MCF 10A (cell line): Measurements from ENCODE around the gene TMEM187. TPM values are rescaled to one million over a fixed set of nuclear protein-coding genes. Genes with fewer than 3 reads are reported as not detected.

ENCODE experiments used
- BruUV-seq: library from RNA; stranded (reverse); fragments of 400-500 nt; replicated peaks from 2 replicates; lab custom pipeline; 2021; lab: Mats Ljungman, UMichigan
- CTCF ChIA-PET: fragments of 300-600 bp; sonication (Branson Sonifier 250); formaldehyde crosslinking; extraction: SDS; loops from one replicate; lab custom pipeline; 2021; ENCODE audit warnings: antibody characterized with exemption, inconsistent platforms; lab: Yijun Ruan, JAX
- POLR2A ChIA-PET: fragments of 300-600, 350-650 bp; sonication (Branson Sonifier 250); formaldehyde crosslinking; extraction: SDS; loops from one replicate; lab custom pipeline; 2020; ENCODE audit warnings: antibody characterized with exemption, inconsistent platforms; lab: Yijun Ruan, JAX
- DNase-seq: peaks from one replicate; pipeline ENCODE4 v3.0.0-alpha.2; 2018; ENCODE audit not compliant: unreplicated experiment
- H3K27ac Mint-ChIP-seq: one replicate; pipeline ENCODE4 v1.8.0; 2022; ENCODE audit warnings: mild to moderate bottlenecking, low read depth, mixed read lengths; ENCODE audit not compliant: unreplicated experiment
- H3K27me3 Mint-ChIP-seq: one replicate; pipeline ENCODE4 v1.8.0; 2022; ENCODE audit warnings: mixed read lengths; ENCODE audit not compliant: insufficient read depth, unreplicated experiment
- H3K36me3 Mint-ChIP-seq: one replicate; pipeline ENCODE4 v1.8.0; 2022; ENCODE audit warnings: mild to moderate bottlenecking, moderate library complexity, mixed read lengths; ENCODE audit not compliant: insufficient read depth, unreplicated experiment
- H3K4me1 Mint-ChIP-seq: one replicate; pipeline ENCODE4 v1.8.0; 2022; ENCODE audit warnings: mixed read lengths; ENCODE audit not compliant: insufficient read depth, unreplicated experiment
- H3K4me3 Mint-ChIP-seq: one replicate; pipeline ENCODE4 v1.8.0; 2022; ENCODE audit warnings: mild to moderate bottlenecking, moderate library complexity, mixed read lengths; ENCODE audit not compliant: unreplicated experiment
- H3K9me3 Mint-ChIP-seq: one replicate; pipeline ENCODE4 v1.8.0; 2022; ENCODE audit warnings: mixed read lengths; ENCODE audit not compliant: unreplicated experiment
- intact Hi-C: fragments of 100-400 bp; cut with micrococcal nuclease; formaldehyde crosslinking; loops from 2 replicates; pipeline ENCODE4 v1.14.1; 2022
- total RNA-seq: library from RNA; stranded (reverse); gene quantifications from 2 replicates; pipeline ENCODE4 v1.2.3, GENCODE V29; 2022
- TF ChIP-seq, protein P1 (sequence below): fragments of 200-600 bp; IDR thresholded peaks from one replicate; pipeline ENCODE4 v1.8.0; 2022; ENCODE audit warnings: antibody characterized with exemption, mild to moderate bottlenecking; ENCODE audit not compliant: unreplicated experiment

TMEM187 gene
- total RNA-seq, 1 experiment from 2014 or later = 9.3 TPM

DNA sequence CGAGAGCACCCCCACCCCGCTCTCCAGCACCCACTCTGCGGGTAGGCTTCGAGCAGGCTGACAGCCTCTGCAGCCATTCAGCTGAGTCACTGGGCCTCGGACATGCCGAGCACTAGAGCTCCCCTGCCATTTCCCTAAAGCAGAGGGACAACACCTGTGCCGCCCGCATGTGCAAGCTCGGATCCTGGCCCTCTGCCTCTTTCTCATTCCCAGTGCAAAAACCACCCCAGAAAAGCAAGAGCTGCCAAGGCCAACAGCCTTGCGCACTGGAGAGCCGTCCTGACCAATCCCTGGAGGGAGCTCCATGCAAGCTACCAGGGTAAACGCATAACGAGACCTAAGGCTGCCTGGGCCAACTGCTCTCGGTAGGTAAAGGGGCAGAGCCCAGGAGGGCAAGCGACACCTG, 6.3 kb upstream of the TMEM187 start:
- no peak for DNase-seq
- peaks cover 19% of the 10 kb centered on the region for H3K4me1 Mint-ChIP-seq
- CTCF ChIA-PET = interaction anchor here (0.6 to 5.2 kb wide), 5 partner anchors 9 to 115 kb away, joined by 3 to 50 read pairs (median 5); partner anchors contain the start of gene RENBP
- TF ChIP-seq, protein P1, sequence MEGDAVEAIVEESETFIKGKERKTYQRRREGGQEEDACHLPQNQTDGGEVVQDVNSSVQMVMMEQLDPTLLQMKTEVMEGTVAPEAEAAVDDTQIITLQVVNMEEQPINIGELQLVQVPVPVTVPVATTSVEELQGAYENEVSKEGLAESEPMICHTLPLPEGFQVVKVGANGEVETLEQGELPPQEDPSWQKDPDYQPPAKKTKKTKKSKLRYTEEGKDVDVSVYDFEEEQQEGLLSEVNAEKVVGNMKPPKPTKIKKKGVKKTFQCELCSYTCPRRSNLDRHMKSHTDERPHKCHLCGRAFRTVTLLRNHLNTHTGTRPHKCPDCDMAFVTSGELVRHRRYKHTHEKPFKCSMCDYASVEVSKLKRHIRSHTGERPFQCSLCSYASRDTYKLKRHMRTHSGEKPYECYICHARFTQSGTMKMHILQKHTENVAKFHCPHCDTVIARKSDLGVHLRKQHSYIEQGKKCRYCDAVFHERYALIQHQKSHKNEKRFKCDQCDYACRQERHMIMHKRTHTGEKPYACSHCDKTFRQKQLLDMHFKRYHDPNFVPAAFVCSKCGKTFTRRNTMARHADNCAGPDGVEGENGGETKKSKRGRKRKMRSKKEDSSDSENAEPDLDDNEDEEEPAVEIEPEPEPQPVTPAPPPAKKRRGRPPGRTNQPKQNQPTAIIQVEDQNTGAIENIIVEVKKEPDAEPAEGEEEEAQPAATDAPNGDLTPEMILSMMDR = no peak
- intact Hi-C loops = no loop called here
- H3K4me3 Mint-ChIP-seq = no peak overlapping the region
- BruUV-seq = no TSS peak
- POLR2A ChIA-PET = no interaction called here
- H3K36me3 Mint-ChIP-seq = peaks cover 27% of the 10 kb centered on the region
- no peaks in the 10 kb centered on the region for H3K9me3 Mint-ChIP-seq
- H3K27ac Mint-ChIP-seq = no peak overlapping the region
- H3K27me3 Mint-ChIP-seq = no peaks in the 10 kb centered on the region

DNA sequence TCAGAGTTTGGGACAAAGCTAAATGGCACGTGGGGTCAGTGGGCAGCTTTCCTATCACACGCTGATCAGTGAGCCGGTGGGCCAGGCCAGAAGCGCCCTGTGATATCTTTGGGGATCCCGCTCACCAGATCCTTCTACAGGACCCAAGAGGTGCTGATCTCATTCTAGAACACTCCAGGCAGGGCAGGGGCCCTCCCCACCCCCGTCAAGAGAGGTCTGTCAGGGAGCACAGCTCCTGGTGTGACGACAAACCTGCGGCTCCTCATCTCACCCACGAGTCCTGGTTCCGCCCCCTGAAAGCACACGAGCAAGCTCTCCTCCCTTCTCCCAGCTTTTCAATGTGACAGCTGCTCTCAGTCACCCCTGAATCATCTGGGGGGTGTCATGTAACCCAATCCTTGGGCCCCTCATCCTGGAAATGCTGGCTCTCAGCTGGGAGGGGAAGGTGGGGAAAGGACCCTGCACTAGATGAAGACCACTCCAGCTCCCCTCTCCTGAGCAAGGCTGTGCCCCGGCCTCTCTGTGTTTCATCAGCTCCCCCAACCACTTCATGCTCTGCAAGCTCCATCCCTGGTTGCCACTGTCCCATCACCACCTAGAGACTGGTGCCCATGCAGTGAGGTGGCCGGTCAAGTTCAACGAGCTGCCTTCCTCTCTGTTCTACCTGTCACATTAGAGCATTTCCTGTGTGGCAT, 5.6 kb upstream of the TMEM187 start:
- intact Hi-C loops = no loop called here
- no peak for DNase-seq
- TF ChIP-seq, protein P1 = no peak
- Mint-ChIP-seq H3K27ac (no peak overlapping the region), H3K4me3 (no peak overlapping the region), H3K4me1 (peaks cover 19% of the 10 kb centered on the region), H3K36me3 (peaks cover 20% of the 10 kb centered on the region), H3K9me3 (no peaks in the 10 kb centered on the region), H3K27me3 (no peaks in the 10 kb centered on the region)
- no TSS peak for BruUV-seq
- POLR2A ChIA-PET = interaction anchor here (0.7 kb wide), 1 partner anchor 173 kb away, joined by 3 read pairs; the partner anchor contains the start of genes IDH3G and SSR4
- CTCF ChIA-PET = interaction anchor here (1.0 to 5.2 kb wide), 6 partner anchors 10 to 636 kb away, joined by 3 to 50 read pairs (median 4); partner anchors contain the start of gene RENBP

DNA sequence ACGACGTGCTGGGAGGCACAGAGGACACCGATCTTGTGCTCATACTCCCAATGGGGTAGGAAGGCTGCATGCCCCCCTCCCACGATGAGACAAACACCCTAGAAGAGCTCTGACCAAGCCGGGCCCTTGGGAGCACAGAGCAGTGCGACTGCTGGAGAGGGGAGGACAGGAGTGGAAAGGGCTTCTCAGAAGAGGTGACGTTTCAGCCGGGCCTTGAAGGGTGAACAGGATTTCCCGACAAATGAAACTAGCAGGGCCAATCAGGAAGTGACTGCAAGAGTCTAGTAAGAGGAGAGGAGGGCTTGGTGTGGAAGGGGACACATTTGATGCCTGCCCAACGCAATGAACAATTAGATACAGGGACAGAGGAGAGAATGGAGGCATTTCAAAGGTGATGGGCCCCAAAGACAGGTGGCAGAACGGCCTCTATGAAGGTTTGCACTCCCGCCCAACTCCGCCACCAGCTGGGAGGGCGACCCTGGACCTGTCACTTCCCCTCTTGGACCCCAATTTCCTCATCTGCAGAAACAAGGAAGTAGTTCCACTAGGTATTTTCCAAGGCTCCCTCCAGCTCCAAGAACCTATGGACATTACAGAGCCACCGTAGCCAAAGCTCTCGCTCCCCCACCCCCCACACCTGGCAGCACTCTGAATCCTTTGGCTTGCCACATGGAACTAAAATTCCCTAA, 4.9 kb upstream of the TMEM187 start:
- POLR2A ChIA-PET = interaction anchor here (0.6 to 1.5 kb wide), 4 partner anchors 23 to 82 kb away, joined by 3 to 5 read pairs (median 4); no protein-coding TSS in a partner anchor

More for the DNA sequence above, 4.9 kb upstream of the TMEM187 start:
- CTCF ChIA-PET = interaction anchor here (0.6 to 5.2 kb wide), 9 partner anchors 10 to 1013 kb away, joined by 3 to 50 read pairs (median 3); partner anchors contain the start of gene RENBP
- Mint-ChIP-seq H3K36me3 (peaks cover 19% of the 10 kb centered on the region), H3K4me1 (peaks cover 19% of the 10 kb centered on the region), H3K9me3 (no peaks in the 10 kb centered on the region), H3K4me3 (peak overlapping the region; percentile 5), H3K27me3 (no peaks in the 10 kb centered on the region), H3K27ac (no peak overlapping the region)
- BruUV-seq = no TSS peak
- intact Hi-C loops = no loop called here
- no peak for DNase-seq
- TF ChIP-seq, protein P1 = no peak
